Endothelial cell of umbilical vein (primary cell): ENCODE results near the gene LRP1B.

ENCODE experiments used
- CTCF ChIP-seq, 2 donors: IDR thresholded peaks; 1 replicate in 1 of 2; 2 replicates in 1 of 2; pipeline ENCODE4 v1.5.1; 2011; ENCODE audit warnings: low read length in 2 of 2, mild to moderate bottlenecking in 2 of 2, moderate library complexity in 2 of 2, control low read depth in 1 of 2, inconsistent platforms in 1 of 2, low read depth in 1 of 2; ENCODE audit not compliant: insufficient read depth in 1 of 2; ENCODE audit errors: extremely low read depth in 1 of 2
- EZH2 ChIP-seq: IDR thresholded peaks from 2 replicates; pipeline ENCODE4 v1.6.1; 2012; ENCODE audit warnings: borderline replicate concordance, low read depth, mild to moderate bottlenecking, moderate library complexity, low read length, inconsistent platforms; ENCODE audit not compliant: severe bottlenecking
- GATA2 ChIP-seq: IDR thresholded peaks from 2 replicates; pipeline ENCODE4 v1.7.0; 2011; ENCODE audit warnings: low read depth, mild to moderate bottlenecking, moderate library complexity, mixed read lengths, low read length; ENCODE audit not compliant: insufficient read length, insufficient read depth
- JUN ChIP-seq: IDR thresholded peaks from 2 replicates; pipeline ENCODE4 v1.6.1; 2011; ENCODE audit warnings: borderline replicate concordance, low read depth; ENCODE audit not compliant: insufficient read length, insufficient read depth
- MYC ChIP-seq: IDR thresholded peaks from one replicate; pipeline ENCODE4 v1.6.1; 2011; ENCODE audit warnings: mild to moderate bottlenecking, low read depth, low read length
- POLR2A ChIP-seq: IDR thresholded peaks from 2 replicates; pipeline ENCODE4 v1.6.1; 2012; ENCODE audit warnings: low read depth, mild to moderate bottlenecking, control low read depth, low read length
- POLR2AphosphoS5 ChIP-seq: IDR thresholded peaks from 2 replicates; pipeline ENCODE4 v1.6.1; 2012; ENCODE audit warnings: low read depth, mild to moderate bottlenecking, control low read depth, low read length, moderate library complexity; ENCODE audit not compliant: insufficient read depth
- TF ChIP-seq, protein P1 (sequence below): IDR thresholded peaks from 2 replicates; pipeline ENCODE4 v1.6.1; 2011; ENCODE audit not compliant: insufficient read depth, insufficient read length

DNA sequence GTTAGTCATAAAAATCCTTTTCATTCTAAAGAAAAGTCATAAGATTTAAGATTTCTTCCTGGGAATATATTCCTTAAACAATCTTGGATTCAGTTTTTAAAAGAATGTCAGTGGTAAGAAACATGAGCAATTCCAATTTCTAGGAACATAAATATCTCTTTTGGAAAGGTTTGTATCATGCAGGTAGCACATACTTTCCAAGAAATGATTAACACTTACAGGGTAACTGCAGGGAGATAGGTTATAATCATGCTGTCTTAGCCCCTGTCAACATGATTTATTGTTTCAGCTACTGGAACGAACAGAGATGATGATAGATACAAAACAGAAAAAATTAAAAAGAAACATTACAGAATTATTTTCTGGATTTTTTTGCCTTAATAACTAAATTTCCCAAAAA, 1537.7 kb downstream of the LRP1B start:
- TF ChIP-seq, protein P1, sequence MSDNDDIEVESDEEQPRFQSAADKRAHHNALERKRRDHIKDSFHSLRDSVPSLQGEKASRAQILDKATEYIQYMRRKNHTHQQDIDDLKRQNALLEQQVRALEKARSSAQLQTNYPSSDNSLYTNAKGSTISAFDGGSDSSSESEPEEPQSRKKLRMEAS, result no peak
- TF ChIP-seq CTCF (IDR thresholded peaks at IDR 0.05; ENCODE audit: extremely low read depth in 1 of 2, insufficient read depth in 1 of 2, low read depth in 1 of 2, low read length in 2 of 2) (no peak), POLR2A (no peak), MYC (no peak), POLR2AphosphoS5 (no peak), EZH2 (no peak), JUN (no peak), GATA2 (no peak)
